ENCODE measurements around the gene SCARB1.

SCARB1 gene

DNA sequence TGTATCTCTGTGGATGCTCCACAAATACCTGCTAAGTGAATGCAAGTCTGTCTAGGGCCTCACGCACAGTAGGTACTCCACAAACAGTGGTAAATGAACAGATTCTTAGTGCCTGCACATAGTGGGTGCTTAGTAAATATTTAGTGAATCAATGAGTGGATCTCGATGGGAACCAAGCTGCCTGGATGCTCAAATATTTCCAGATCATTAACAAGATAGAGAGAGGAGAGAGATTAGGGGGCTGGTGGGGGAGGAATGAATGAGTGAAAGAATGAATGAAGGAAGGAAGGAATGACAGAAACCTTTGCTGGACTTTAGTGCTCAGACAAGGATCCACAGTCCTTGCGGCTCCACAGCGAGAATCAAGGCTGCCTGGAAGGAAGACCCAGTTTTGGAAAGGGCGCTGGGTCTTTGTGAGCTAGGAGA lies 118.2 kb downstream of the SCARB1 start:
- no peak for TF ChIP-seq EZH2 (IDR thresholded peaks at IDR 0.05; ENCODE audit: borderline replicate concordance, low read depth, low read length, severe bottlenecking)
- TF ChIP-seq CTCF (IDR thresholded peaks at IDR 0.05; ENCODE audit: borderline replicate concordance, extremely low read depth, low read length, poor library complexity, severe bottlenecking): no peak
- Histone ChIP-seq H3K4me2 (ENCODE audit: insufficient read depth, low read length) (no peak overlapping the region), H3K79me2 (ENCODE audit: insufficient read depth, low read length) (no peaks in the 10 kb centered on the region), H3K27ac (ENCODE audit: low read length) (no peak overlapping the region), H3K36me3 (ENCODE audit: insufficient read depth, low read length) (no peaks in the 10 kb centered on the region), H3K27me3 (ENCODE audit: insufficient read depth, low read length, poor library complexity) (peaks cover 9% of the 10 kb centered on the region), H4K20me1 (ENCODE audit: insufficient read depth, low read length) (no peaks in the 10 kb centered on the region), H2AFZ (ENCODE audit: low read depth, low read length) (no peak overlapping the region), H3K9me3 (ENCODE audit: insufficient read depth, low read length, severe bottlenecking) (no peaks in the 10 kb centered on the region), H3K9ac (ENCODE audit: low read depth, low read length) (no peak overlapping the region), H3K4me1 (ENCODE audit: insufficient read depth, low read length) (peaks cover 12% of the 10 kb centered on the region; the same call in 1 of the 2 replicates), H3K4me3 (ENCODE audit: low read depth in 1 of 2, low read length in 2 of 2) (no peak overlapping the region)
- no peak for ATAC-seq (ENCODE audit: insufficient read depth, low read depth)
- DNase-seq: no peak

DNA sequence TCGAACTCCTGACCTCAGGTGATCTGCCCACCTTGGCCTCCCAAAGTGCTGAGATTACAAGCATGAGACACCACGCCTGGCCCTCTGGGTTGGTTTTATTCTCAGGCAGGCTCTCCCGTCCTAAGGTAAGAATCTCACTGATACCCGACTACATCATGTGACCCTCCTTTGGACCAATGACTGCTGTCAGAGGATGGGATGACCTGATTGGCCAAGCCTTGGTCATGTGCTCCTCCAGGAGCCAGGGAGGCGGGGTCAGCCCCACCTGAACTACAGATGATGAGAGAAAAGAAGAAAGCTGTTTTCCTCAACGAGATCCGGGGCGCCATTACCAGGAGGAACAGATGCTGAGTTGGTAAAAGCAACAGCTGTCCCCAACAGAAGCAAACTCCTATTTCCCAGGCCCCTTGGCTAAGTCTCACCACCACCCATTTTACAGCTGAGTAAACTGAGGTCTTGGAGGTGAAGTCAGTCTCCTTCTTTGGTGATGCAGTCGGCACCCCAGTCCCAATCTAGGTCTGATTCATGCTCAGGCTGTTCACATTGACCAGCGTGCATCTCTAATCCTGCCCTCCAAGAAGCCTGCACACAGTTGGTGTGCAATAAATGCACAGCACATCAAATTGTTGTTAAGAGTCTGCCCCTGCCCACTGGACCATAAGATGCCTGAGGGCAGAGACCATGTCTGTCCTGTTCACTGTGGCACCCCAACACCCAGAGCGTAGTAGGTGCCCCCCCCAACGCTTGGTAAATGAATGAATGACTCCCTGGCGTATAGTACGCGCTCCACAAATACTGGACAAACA lies 118.8 kb downstream of the SCARB1 start:
- H4K20me1 ChIP-seq (ENCODE audit: insufficient read depth, low read length): no peaks in the 10 kb centered on the region
- no peak for TF ChIP-seq EZH2 (IDR thresholded peaks at IDR 0.05; ENCODE audit: borderline replicate concordance, low read depth, low read length, severe bottlenecking)
- TF ChIP-seq CTCF (IDR thresholded peaks at IDR 0.05; ENCODE audit: borderline replicate concordance, extremely low read depth, low read length, poor library complexity, severe bottlenecking): no peak
- H3K9ac ChIP-seq (ENCODE audit: low read depth, low read length): no peak overlapping the region
- H3K27me3 ChIP-seq (ENCODE audit: insufficient read depth, low read length, poor library complexity): peaks cover 13% of the 10 kb centered on the region
- H3K4me2 ChIP-seq (ENCODE audit: insufficient read depth, low read length): no peak overlapping the region
- peaks cover 7% of the 10 kb centered on the region; the same call in 1 of the 2 replicates for H3K4me1 ChIP-seq (ENCODE audit: insufficient read depth, low read length)
- no peak overlapping the region for H3K27ac ChIP-seq (ENCODE audit: low read length)
- DNase-seq (peak; percentile 38), ATAC-seq (ENCODE audit: insufficient read depth, low read depth) (peak; percentile 22; the same call in 1 of the 3 replicates)
- no peak overlapping the region for H2AFZ ChIP-seq (ENCODE audit: low read depth, low read length)
- H3K9me3 ChIP-seq (ENCODE audit: insufficient read depth, low read length, severe bottlenecking): no peaks in the 10 kb centered on the region
- H3K79me2 ChIP-seq (ENCODE audit: insufficient read depth, low read length): no peaks in the 10 kb centered on the region
- H3K4me3 ChIP-seq (ENCODE audit: low read depth in 1 of 2, low read length in 2 of 2): no peak overlapping the region
- no peaks in the 10 kb centered on the region for H3K36me3 ChIP-seq (ENCODE audit: insufficient read depth, low read length)

GRCh38 chr12:124744273-124744640 lies 119.4 kb downstream of the SCARB1 start:
- H3K4me1 ChIP-seq (ENCODE audit: insufficient read depth, low read length): peaks cover 7% of the 10 kb centered on the region; the same call in 1 of the 2 replicates
- no peak overlapping the region for H2AFZ ChIP-seq (ENCODE audit: low read depth, low read length)
- no peak overlapping the region for H3K4me2 ChIP-seq (ENCODE audit: insufficient read depth, low read length)

More at GRCh38 chr12:124744273-124744640, 119.4 kb downstream of the SCARB1 start:
- no peaks in the 10 kb centered on the region for H3K9me3 ChIP-seq (ENCODE audit: insufficient read depth, low read length, severe bottlenecking)
- no peak for DNase-seq
- no peaks in the 10 kb centered on the region for H3K79me2 ChIP-seq (ENCODE audit: insufficient read depth, low read length)
- TF ChIP-seq CTCF (IDR thresholded peaks at IDR 0.05; ENCODE audit: borderline replicate concordance, extremely low read depth, low read length, poor library complexity, severe bottlenecking) (no peak), EZH2 (IDR thresholded peaks at IDR 0.05; ENCODE audit: borderline replicate concordance, low read depth, low read length, severe bottlenecking) (no peak)
- no peak overlapping the region for H3K4me3 ChIP-seq (ENCODE audit: low read depth in 1 of 2, low read length in 2 of 2)
- H3K36me3 ChIP-seq (ENCODE audit: insufficient read depth, low read length): no peaks in the 10 kb centered on the region
- peaks cover 15% of the 10 kb centered on the region for H3K27me3 ChIP-seq (ENCODE audit: insufficient read depth, low read length, poor library complexity)
- H3K9ac ChIP-seq (ENCODE audit: low read depth, low read length): no peak overlapping the region
- H3K27ac ChIP-seq (ENCODE audit: low read length): no peak overlapping the region
- ATAC-seq (ENCODE audit: insufficient read depth, low read depth): no peak
- no peaks in the 10 kb centered on the region for H4K20me1 ChIP-seq (ENCODE audit: insufficient read depth, low read length)

Data from DND-41 (cell line).